HG03135 (cell line): ENCODE measurements around the gene MTHFD2L.
A peak's percentile ranks its signal among the peaks of the same experiment; 100 is the strongest.
"Not testable (repeated sequence)": the region's sequence is repeated elsewhere in the genome, so short reads cannot be mapped to it uniquely, and the experiment has no call there.

ENCODE experiments used
- ATAC-seq: cut with Tn5 transposase; IDR thresholded peaks from one replicate; pipeline ENCODE4 v1.9.1; 2021; ENCODE audit warnings: mild to moderate bottlenecking, moderate library complexity; ENCODE audit not compliant: unreplicated experiment

The MTHFD2L gene

GRCh38 chr4:74157561-74158465 is at the start of gene MTHFD2L:
MTHFD2L (plus strand) TSS chr4:74158118; CDS start chr4:74158139, 21 bp downstream.
- ATAC-seq = peak; percentile 98

GRCh38 chr4:74108457-74109115 is 49.3 kb upstream of the MTHFD2L start:
- ATAC-seq = no peak

GRCh38 chr4:74109116-74109869 is 48.6 kb upstream of the MTHFD2L start:
- ATAC-seq = no peak

GRCh38 chr4:74109870-74110605 is 47.9 kb upstream of the MTHFD2L start:
- ATAC-seq = no peak

GRCh38 chr4:74110670-74111069 is 47.2 kb upstream of the MTHFD2L start:
- ATAC-seq = no peak

- ATAC-seq = no peak
Observed at GRCh38 chr4:74111306-74111975, 46.5 kb upstream of the MTHFD2L start.

- ATAC-seq = no peak
Observed at GRCh38 chr4:74111990-74112389, 45.9 kb upstream of the MTHFD2L start.

- no peak for ATAC-seq
Observed at GRCh38 chr4:74112399-74113105, 45.4 kb upstream of the MTHFD2L start.

GRCh38 chr4:74114234-74114633 is 43.7 kb upstream of the MTHFD2L start:
- no peak for ATAC-seq

- no peak for ATAC-seq
Observed at GRCh38 chr4:74117024-74117534, 40.8 kb upstream of the MTHFD2L start.

- ATAC-seq = no peak
Observed at GRCh38 chr4:74118600-74119338, 39.1 kb upstream of the MTHFD2L start.

- no peak for ATAC-seq
Observed at GRCh38 chr4:74120086-74120485, 37.8 kb upstream of the MTHFD2L start.

GRCh38 chr4:74121643-74122579 is 36.0 kb upstream of the MTHFD2L start:
- ATAC-seq = no peak

- no peak for ATAC-seq
Observed at GRCh38 chr4:74123065-74123728, 34.7 kb upstream of the MTHFD2L start.

- no peak for ATAC-seq
Observed at GRCh38 chr4:74125029-74125428, 32.9 kb upstream of the MTHFD2L start.

- ATAC-seq = no peak
Observed at GRCh38 chr4:74127745-74128144, 30.2 kb upstream of the MTHFD2L start.

GRCh38 chr4:74130843-74131242 is 27.1 kb upstream of the MTHFD2L start:
- not testable (repeated sequence) for ATAC-seq
